ENCODE data around the gene CHRNG. TPM values are rescaled to one million over a fixed set of nuclear protein-coding genes. Genes with fewer than 3 reads are reported as not detected.

The CHRNG gene, protein sequence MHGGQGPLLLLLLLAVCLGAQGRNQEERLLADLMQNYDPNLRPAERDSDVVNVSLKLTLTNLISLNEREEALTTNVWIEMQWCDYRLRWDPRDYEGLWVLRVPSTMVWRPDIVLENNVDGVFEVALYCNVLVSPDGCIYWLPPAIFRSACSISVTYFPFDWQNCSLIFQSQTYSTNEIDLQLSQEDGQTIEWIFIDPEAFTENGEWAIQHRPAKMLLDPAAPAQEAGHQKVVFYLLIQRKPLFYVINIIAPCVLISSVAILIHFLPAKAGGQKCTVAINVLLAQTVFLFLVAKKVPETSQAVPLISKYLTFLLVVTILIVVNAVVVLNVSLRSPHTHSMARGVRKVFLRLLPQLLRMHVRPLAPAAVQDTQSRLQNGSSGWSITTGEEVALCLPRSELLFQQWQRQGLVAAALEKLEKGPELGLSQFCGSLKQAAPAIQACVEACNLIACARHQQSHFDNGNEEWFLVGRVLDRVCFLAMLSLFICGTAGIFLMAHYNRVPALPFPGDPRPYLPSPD
- total RNA-seq = not detected
- 0.39 TPM for polyA plus RNA-seq (2013, experiment 1 of 2)
- 0.33 TPM for polyA plus RNA-seq (2013, experiment 2 of 2)
- long read RNA-seq, experiment 1 = 0 reads
- long read RNA-seq, experiment 2 = 0 reads
- long read RNA-seq, experiment 3, partial matches to known transcripts = 0 of 1 reads
- long read RNA-seq, experiment 3, other reads (novel, unspliced or antisense) = 1 of 1 reads
- long read RNA-seq, experiment 4 = 0 reads

DNA sequence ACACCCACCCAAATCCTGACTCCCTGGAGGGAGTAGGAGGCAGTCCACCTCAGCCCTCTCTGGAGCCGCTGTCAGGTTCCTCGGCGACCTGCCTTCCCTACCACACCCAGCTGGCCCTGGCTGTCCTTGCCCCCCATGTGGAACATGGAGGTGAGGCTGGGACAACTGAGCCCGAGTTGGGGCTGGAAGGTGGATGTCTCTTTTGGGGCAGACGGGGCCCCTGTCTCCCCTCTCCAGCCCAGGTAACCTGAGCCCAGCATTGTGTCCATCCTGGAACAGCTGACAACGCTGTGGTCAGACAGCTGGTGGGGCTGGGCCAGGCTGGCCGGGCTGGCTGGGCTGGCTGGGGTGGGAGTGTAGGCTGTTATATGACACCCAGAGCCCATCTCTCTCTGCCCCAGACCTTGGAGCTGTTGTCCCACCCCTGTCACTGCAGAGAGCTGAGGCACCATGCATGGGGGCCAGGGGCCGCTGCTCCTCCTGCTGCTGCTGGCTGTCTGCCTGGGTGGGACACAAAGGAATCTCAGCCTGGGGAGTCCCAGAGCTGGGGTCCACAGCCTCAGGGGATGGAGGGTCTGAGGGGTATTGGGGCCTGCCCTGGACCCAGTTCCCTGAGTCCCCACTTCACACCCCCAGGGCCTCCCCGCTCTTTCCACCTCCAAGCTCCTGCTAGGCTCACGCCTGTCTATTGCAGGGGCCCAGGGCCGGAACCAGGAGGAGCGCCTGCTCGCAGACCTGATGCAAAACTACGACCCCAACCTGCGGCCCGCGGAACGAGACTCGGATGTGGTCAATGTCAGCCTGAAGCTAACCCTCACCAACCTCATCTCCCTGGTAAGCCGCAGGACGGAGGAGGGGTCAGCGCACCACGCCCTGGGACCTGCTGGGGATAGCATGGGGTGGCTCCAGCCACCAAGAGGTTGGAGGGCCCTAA, at the start of gene CHRNG:
TSS of gene CHRNG (plus strand) at position 395 of the 934 bp plus-strand sequence. CDS start at position 451, 56 bp downstream.
- 88 to 95% methylated on average over 9 to 23 of the region's 23 CpGs for WGBS, 2 experiments (ENCODE audit: insufficient coverage in 1 of 2, insufficient read length in 1 of 2)
- H3K9ac ChIP-seq (ENCODE audit: extremely low read depth, low read length, poor library complexity, severe bottlenecking) = no peak within 1 kb of the TSS
- H3K4me1 Mint-ChIP-seq = peaks cover 6% of the 10 kb centered on the region
- DNase-seq = peak; percentile 68
- H3K36me3 ChIP-seq (ENCODE audit: control insufficient read depth, insufficient read depth, low read length) = no peaks in the 10 kb centered on the region
- H3K4me3 ChIP-seq (ENCODE audit: low read length) = no peak within 1 kb of the TSS
- H3K27ac Mint-ChIP-seq = no peak within 1 kb of the TSS
- no peaks in the 10 kb centered on the region for H3K36me3 Mint-ChIP-seq (ENCODE audit: low read depth)
- peaks cover 2% of the 10 kb centered on the region for H3K9me3 Mint-ChIP-seq
- peaks cover 6% of the 10 kb centered on the region for H3K9me3 ChIP-seq (ENCODE audit: control insufficient read depth, low read length)
- H3K27ac ChIP-seq (ENCODE audit: low read depth, low read length) = no peak within 1 kb of the TSS
- no peaks in the 10 kb centered on the region for H3K27me3 ChIP-seq (ENCODE audit: control insufficient read depth, insufficient read depth, low read length, poor library complexity, severe bottlenecking)
- H3K4me1 ChIP-seq (ENCODE audit: control insufficient read depth, insufficient read depth, low read length) = no peaks in the 10 kb centered on the region
- TF ChIP-seq, protein P1, sequence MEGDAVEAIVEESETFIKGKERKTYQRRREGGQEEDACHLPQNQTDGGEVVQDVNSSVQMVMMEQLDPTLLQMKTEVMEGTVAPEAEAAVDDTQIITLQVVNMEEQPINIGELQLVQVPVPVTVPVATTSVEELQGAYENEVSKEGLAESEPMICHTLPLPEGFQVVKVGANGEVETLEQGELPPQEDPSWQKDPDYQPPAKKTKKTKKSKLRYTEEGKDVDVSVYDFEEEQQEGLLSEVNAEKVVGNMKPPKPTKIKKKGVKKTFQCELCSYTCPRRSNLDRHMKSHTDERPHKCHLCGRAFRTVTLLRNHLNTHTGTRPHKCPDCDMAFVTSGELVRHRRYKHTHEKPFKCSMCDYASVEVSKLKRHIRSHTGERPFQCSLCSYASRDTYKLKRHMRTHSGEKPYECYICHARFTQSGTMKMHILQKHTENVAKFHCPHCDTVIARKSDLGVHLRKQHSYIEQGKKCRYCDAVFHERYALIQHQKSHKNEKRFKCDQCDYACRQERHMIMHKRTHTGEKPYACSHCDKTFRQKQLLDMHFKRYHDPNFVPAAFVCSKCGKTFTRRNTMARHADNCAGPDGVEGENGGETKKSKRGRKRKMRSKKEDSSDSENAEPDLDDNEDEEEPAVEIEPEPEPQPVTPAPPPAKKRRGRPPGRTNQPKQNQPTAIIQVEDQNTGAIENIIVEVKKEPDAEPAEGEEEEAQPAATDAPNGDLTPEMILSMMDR (conservative IDR thresholded peaks at IDR 0.05) = no peak
- peaks cover 2% of the 10 kb centered on the region for H3K27me3 Mint-ChIP-seq (ENCODE audit: insufficient read depth)
- no peak within 1 kb of the TSS for H3K4me3 Mint-ChIP-seq

DNA sequence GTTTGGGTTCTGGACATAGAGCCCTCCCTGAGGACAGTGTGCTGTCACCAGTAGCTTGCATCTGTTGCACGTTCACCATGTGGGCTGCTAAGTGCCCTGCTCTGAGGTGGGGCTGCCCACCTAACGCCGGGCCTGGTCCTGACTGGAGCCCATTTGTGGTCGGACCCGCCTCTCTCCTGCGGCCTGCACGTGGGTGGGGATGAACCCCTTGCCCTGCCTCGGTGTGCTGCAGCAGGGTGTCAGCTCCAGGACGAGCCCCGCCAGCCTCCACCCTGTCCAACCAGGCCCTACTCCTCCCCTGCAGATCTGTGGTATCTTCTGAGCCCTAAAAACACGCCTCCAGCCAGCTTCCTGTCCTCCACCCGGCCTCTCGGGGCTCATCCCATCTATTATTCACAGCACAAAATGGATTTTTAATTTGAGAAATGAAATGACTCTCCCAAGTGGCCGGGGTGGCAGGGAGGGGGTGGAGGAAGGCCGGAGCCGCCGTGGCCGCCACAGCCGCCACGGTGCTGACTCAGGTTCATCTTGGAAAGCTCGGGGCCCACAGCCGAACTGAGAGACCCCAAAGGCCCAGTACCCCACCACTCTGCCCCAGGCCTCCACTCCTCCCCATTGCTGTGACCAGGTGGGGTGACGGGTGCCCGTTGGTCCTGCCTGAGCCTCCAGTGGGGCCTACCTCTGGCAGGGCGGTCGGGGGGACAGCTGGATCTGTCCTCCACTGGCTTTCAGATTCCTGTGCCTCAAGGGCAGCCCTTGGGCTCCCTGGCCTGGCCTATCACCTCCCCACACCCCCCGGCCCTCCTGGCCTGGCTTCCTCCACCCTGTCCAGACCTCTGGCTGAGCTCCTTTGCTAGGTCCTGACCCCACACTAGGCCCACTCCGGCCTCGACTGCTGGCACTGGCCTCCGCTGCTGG, 49.0 kb upstream of the CHRNG start:
- peaks cover 46% of the 10 kb centered on the region for H3K27me3 ChIP-seq (ENCODE audit: control insufficient read depth, insufficient read depth, low read length, poor library complexity, severe bottlenecking)
- no peaks in the 10 kb centered on the region for H3K4me1 ChIP-seq (ENCODE audit: control insufficient read depth, insufficient read depth, low read length)
- Mint-ChIP-seq H3K27ac (no peak overlapping the region), H3K4me3 (no peak overlapping the region), H3K4me1 (peaks cover 11% of the 10 kb centered on the region), H3K27me3 (ENCODE audit: insufficient read depth) (peaks cover 48% of the 10 kb centered on the region), H3K9me3 (no peaks in the 10 kb centered on the region), H3K36me3 (ENCODE audit: low read depth) (no peaks in the 10 kb centered on the region)
- no peak overlapping the region for H3K9ac ChIP-seq (ENCODE audit: extremely low read depth, low read length, poor library complexity, severe bottlenecking)
- TF ChIP-seq, protein P1 (conservative IDR thresholded peaks at IDR 0.05) = no peak
- H3K36me3 ChIP-seq (ENCODE audit: control insufficient read depth, insufficient read depth, low read length) = no peaks in the 10 kb centered on the region
- no peak overlapping the region for H3K27ac ChIP-seq (ENCODE audit: low read depth, low read length)
- 89 to 97% methylated on average over 10 to 30 of the region's 30 CpGs for WGBS, 2 experiments (ENCODE audit: insufficient coverage in 1 of 2, insufficient read length in 1 of 2)
- peak; percentile 45 for DNase-seq
- no peaks in the 10 kb centered on the region for H3K9me3 ChIP-seq (ENCODE audit: control insufficient read depth, low read length)
- H3K4me3 ChIP-seq (ENCODE audit: low read length) = no peak overlapping the region

All from endodermal cell (in vitro differentiated cells).